ENCODE results near the gene COL17A1.

DNA sequence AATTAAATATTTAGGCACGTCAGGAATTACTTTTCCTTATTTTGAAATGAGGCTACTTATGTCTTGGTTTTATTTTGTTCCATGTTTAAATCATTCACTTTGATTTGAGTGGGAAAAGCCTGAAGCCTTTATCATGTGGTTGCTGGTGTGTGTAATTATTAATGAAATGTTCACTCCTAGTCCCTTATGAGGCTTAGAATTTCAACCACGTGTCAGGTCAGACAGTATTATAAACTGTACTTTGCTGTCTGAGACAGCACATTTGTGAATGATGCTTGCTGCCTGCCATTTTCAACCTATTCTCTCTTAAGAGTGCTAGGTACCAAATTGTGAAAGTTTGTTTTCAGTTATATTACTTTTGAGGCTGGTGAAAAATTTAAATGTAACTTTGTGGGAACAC is 58.9 kb downstream of the COL17A1 start:
- TF ChIP-seq, protein P1, sequence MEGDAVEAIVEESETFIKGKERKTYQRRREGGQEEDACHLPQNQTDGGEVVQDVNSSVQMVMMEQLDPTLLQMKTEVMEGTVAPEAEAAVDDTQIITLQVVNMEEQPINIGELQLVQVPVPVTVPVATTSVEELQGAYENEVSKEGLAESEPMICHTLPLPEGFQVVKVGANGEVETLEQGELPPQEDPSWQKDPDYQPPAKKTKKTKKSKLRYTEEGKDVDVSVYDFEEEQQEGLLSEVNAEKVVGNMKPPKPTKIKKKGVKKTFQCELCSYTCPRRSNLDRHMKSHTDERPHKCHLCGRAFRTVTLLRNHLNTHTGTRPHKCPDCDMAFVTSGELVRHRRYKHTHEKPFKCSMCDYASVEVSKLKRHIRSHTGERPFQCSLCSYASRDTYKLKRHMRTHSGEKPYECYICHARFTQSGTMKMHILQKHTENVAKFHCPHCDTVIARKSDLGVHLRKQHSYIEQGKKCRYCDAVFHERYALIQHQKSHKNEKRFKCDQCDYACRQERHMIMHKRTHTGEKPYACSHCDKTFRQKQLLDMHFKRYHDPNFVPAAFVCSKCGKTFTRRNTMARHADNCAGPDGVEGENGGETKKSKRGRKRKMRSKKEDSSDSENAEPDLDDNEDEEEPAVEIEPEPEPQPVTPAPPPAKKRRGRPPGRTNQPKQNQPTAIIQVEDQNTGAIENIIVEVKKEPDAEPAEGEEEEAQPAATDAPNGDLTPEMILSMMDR (IDR thresholded peaks at IDR 0.05; ENCODE audit: low read length) = no peak
- TF ChIP-seq EZH2 (IDR thresholded peaks at IDR 0.05; ENCODE audit: borderline replicate concordance, low read length) = no peak
